ENCODE measurements around the gene THRB. TPM values are rescaled to one million over a fixed set of nuclear protein-coding genes. Genes with fewer than 3 reads are reported as not detected.

THRB gene
- total and polyA plus RNA-seq, 10 donors, result 1.00 to 26.6 (median 16.2) TPM

GRCh38 chr3:24471486-24471885 is 23.2 kb downstream of the THRB start:
- intact Hi-C loops (cut with DNase I; ENCODE audit: low total_unique reads), result no loop called here
- DNase-seq, result no peak
- H3K4me1 ChIP-seq, result no peaks in the 10 kb centered on the region
- H3K27ac ChIP-seq, result no peak overlapping the region
- H3K36me3 ChIP-seq, result no peaks in the 10 kb centered on the region
- WGBS, 5 donors, result 73 to 93% (median 78%) methylated on average over 1 of the region's 1 CpG
- no peaks in the 10 kb centered on the region for H3K9me3 ChIP-seq
- TF ChIP-seq POLR2AphosphoS5 (IDR thresholded peaks at IDR 0.05) (no peak), CTCF (IDR thresholded peaks at IDR 0.05 in 8 of 11, conservative IDR thresholded peaks at IDR 0.05 in 3 of 11) (no peak), POLR2A (IDR thresholded peaks at IDR 0.05) (no peak)
- no peak overlapping the region for H3K4me3 ChIP-seq
- no peaks in the 10 kb centered on the region for H3K27me3 ChIP-seq (replicated peaks in 1 of 7)

- DNase-seq, result no peak
- Histone ChIP-seq H3K27ac (no peak overlapping the region), H3K27me3 (replicated peaks in 1 of 7) (no peaks in the 10 kb centered on the region), H3K4me3 (no peak overlapping the region), H3K9me3 (peaks cover 0 to 2% (median 0%) of the 10 kb centered on the region in 8 donors), H3K36me3 (no peaks in the 10 kb centered on the region), H3K4me1 (no peaks in the 10 kb centered on the region)
- TF ChIP-seq CTCF (IDR thresholded peaks at IDR 0.05 in 8 of 11, conservative IDR thresholded peaks at IDR 0.05 in 3 of 11) (no peak), POLR2AphosphoS5 (IDR thresholded peaks at IDR 0.05) (no peak), POLR2A (IDR thresholded peaks at IDR 0.05) (no peak)
- WGBS, 5 donors, result 87 to 94% (median 92%) methylated on average over 4 of the region's 4 CpGs
- intact Hi-C loops (cut with DNase I; ENCODE audit: low total_unique reads), result no loop called here
Measured at GRCh38 chr3:24470277-24470676, 24.4 kb downstream of the THRB start.

GRCh38 chr3:24464389-24464788 is 30.3 kb downstream of the THRB start:
- WGBS, 5 donors, result 84 to 97% (median 93%) methylated on average over 1 of the region's 1 CpG
- Histone ChIP-seq H3K4me3 (no peak overlapping the region), H3K9me3 (peaks cover 0 to 20% (median 5%) of the 10 kb centered on the region in 8 donors), H3K27me3 (replicated peaks in 1 of 7) (no peaks in the 10 kb centered on the region), H3K4me1 (no peaks in the 10 kb centered on the region), H3K36me3 (no peaks in the 10 kb centered on the region), H3K27ac (no peak overlapping the region)
- TF ChIP-seq CTCF (IDR thresholded peaks at IDR 0.05 in 8 of 11, conservative IDR thresholded peaks at IDR 0.05 in 3 of 11), result no peak
- TF ChIP-seq POLR2AphosphoS5 (IDR thresholded peaks at IDR 0.05), result no peak
- intact Hi-C loops (cut with DNase I; ENCODE audit: low total_unique reads), result no loop called here
- no peak for DNase-seq

- intact Hi-C loops (cut with DNase I; ENCODE audit: low total_unique reads), result no loop called here
- DNase-seq, result no peak
- Histone ChIP-seq H3K27ac (no peak overlapping the region), H3K4me1 (no peaks in the 10 kb centered on the region), H3K4me3 (no peak overlapping the region), H3K27me3 (replicated peaks in 1 of 7) (no peaks in the 10 kb centered on the region), H3K9me3 (peaks cover 0 to 20% (median 5%) of the 10 kb centered on the region in 8 donors), H3K36me3 (no peaks in the 10 kb centered on the region)
- WGBS, 5 donors, result 37 to 64% (median 56%) methylated on average over 1 of the region's 1 CpG
- TF ChIP-seq CTCF (IDR thresholded peaks at IDR 0.05 in 8 of 11, conservative IDR thresholded peaks at IDR 0.05 in 3 of 11), result no peak
- no peak for TF ChIP-seq POLR2A (IDR thresholded peaks at IDR 0.05)
- TF ChIP-seq POLR2AphosphoS5 (IDR thresholded peaks at IDR 0.05), result no peak
Measured at GRCh38 chr3:24462737-24463136, 31.9 kb downstream of the THRB start.
